GM19467 (cell line): Measurements from ENCODE around the gene CPT2.

Experiments
- ATAC-seq: cut with Tn5 transposase; IDR thresholded peaks from one replicate; pipeline ENCODE4 v1.9.1; 2021; ENCODE audit warnings: mild to moderate bottlenecking, moderate library complexity; ENCODE audit not compliant: unreplicated experiment

The CPT2 gene

GRCh38 chr1:53214376-53214940 lies 17.8 kb downstream of the CPT2 start:
- ATAC-seq, result no peak

DNA sequence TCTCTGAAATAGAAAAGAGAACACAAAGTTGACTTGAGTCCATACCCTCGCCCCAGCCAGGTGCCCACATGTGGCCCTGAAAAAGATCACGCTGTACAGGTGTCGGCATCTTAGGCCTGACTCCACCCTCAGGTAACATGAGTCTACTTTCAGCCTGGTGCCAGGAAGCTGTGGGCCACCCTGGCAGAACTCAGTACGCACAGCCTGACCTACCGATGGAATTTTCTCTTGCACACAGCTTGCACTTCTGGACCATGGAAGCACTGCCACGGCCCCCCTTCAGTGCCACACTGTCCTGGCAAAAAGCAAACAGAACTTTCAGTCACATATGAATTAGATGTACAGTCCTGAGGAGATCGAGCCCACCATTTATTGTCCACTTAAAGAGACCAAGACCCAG lies 21.6 kb downstream of the CPT2 start:
- ATAC-seq, result no peak

GRCh38 chr1:53219711-53220110 lies 23.1 kb downstream of the CPT2 start:
- no peak for ATAC-seq

GRCh38 chr1:53220171-53220961 lies 23.7 kb downstream of the CPT2 start, which contains the start of gene CZIB:
Gene CZIB, minus strand, starts transcription at chr1:53220634. Its CDS starts 59 bp downstream, at chr1:53220575.
- peak; percentile 89 for ATAC-seq

- no peak for ATAC-seq
Observed at GRCh38 chr1:53220962-53221286, 24.3 kb downstream of the CPT2 start.

- no peak for ATAC-seq
Observed at GRCh38 chr1:53237638-53238037, 41.0 kb downstream of the CPT2 start.

- ATAC-seq, result peak; percentile 96
Observed at GRCh38 chr1:53238197-53239155, 41.9 kb downstream of the CPT2 start, which contains the start of gene MAGOH. Gene MAGOH, minus strand, starts transcription at chr1:53238518. Its CDS starts 70 bp downstream, at chr1:53238448.

GRCh38 chr1:53241828-53242227 lies 45.2 kb downstream of the CPT2 start:
- no peak for ATAC-seq

GRCh38 chr1:53242381-53242780 lies 45.8 kb downstream of the CPT2 start:
- no peak for ATAC-seq

DNA sequence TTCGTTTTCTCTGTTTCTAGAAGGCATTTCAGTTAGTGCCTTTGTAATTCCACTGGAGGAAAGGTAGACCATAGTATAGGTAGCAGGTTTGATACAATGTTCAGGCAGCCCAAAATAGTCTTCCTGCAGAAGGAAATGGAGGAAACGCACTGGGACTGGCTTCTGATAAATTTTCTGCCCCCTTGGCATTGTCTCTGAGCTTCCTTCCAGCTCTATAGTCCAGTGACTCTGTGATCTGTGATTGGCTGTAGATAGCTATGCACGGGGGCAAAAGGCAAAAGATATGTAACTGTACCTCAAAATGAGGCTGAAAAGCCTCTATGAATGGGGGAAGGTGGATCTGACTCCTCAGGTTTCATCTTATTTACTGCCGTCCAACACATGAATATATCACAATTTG lies 47.5 kb downstream of the CPT2 start:
- ATAC-seq, result no peak

DNA sequence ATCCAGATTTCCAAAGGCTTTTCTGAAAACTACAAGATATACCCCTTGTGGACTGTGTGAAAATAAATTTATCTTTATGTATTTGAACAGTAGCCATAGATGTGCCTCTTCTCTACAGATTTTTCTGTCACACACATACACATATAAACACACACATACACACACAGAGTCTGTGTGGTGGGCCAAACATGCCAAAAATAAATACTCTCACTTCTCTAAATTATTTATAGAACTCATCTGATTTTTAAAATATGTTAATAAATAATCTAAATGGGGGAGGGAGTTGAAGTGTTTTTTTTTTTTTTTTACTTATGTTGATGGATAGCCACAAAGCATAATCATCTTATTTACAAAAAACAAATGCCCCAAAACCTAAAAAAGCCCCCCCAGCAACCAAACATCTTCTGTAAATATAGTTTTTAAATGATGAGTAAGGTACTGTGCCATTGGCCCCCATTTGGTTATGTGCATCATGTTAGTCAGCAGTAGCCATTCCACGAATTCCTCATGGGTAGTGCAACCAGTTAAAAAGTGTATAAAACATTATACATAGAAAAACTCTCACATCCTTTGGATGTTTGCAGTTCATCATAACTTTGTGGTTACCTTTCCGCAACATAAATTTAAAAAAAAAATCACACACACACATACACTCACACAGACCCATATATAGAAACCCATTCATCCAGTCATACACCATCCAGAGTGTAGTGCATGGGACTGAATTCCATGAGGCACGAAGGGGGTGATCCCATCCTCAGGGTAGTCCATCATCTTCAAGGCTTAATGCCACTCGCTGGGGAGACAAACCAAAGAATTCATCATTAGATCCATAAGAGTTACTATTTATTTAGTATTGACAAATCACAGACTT lies 49.9 kb downstream of the CPT2 start:
- no peak for ATAC-seq

DNA sequence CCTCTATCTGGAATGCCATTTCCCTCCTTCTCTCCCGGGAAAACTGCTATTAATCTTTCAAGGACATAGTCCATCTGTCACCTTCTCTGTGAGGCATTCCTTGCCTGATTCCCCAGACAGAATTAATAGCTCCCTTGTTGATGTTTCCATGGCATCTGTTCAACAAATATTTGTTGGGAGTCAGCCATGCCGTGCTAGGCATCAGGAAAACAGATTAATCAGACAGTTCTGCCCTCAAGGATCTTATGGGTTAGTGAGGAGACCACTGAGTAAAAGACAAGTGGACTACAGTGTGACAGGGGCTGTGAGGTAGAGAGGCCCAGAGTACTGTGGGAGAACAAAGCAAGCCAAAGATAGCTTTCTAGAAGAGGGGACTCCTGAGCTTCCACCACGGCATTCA lies 53.1 kb downstream of the CPT2 start:
- ATAC-seq, result no peak

DNA sequence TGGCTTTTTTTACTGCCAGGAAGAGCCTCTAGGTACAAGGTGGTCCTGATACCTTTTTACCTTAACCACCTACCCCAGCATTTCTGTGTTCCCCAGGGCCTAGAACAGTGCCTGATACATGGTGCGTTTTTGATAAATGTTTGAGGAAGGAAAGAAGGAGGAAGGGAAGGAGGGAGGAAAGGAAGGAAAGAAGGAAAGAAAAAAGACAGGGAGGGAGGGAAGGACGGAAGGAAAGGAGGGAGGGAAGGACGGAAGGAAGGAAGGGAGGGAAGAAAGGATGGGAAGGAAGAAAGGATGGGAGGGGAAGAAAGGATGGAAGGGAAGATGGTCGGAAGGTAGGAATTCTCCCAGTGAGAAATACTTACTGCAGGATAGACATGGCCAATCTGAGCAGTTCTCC lies 53.7 kb downstream of the CPT2 start:
- ATAC-seq, result no peak

DNA sequence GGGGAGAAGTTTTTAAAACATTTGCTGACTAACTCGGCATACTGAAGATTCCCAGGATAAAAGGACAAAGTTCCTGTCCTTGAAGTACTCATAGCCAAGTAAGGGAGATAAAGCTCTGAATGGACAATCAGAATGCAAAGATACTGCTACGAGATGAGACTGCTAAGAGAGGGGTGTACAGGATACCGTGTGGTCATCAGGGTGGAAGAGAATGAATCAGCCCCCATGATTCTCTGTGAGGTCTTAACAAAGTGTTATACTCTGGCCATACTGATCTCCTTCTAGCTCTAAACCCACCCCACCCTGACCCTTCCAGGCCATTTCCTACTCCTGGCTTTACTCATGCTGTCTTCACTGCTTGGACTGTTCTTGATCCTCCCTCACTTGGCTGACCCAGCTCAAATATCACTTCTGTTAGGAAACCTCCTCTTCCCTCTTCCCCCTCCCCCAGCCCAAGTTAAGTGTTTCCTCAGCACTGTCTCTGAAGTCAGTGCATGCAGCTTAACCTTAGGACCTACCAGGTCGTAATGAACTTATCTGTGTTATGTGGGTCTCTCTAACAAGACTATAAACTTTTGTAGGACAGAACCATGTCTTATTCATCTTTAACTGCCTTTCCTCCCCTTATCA lies 57.5 kb downstream of the CPT2 start:
- no peak for ATAC-seq

DNA sequence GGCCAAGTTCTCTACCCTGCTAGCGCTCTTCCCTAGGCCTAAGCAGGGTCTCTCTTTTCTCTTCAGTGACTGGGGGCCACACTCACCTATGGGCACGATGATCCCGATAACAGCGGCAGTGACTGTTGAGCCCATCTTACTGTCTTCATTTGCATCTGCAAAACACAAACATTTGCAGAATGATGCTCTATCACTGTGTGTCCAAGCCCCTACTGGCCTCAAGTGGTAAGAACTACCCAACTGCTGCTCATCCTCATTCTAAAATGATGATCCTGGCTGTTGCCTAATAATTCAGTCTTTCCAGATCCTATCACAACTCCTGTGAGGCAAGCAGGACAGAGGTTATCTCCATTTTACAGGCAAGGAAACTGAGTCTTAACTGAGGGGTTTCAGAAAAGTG lies 58.4 kb downstream of the CPT2 start:
- ATAC-seq, result no peak

DNA sequence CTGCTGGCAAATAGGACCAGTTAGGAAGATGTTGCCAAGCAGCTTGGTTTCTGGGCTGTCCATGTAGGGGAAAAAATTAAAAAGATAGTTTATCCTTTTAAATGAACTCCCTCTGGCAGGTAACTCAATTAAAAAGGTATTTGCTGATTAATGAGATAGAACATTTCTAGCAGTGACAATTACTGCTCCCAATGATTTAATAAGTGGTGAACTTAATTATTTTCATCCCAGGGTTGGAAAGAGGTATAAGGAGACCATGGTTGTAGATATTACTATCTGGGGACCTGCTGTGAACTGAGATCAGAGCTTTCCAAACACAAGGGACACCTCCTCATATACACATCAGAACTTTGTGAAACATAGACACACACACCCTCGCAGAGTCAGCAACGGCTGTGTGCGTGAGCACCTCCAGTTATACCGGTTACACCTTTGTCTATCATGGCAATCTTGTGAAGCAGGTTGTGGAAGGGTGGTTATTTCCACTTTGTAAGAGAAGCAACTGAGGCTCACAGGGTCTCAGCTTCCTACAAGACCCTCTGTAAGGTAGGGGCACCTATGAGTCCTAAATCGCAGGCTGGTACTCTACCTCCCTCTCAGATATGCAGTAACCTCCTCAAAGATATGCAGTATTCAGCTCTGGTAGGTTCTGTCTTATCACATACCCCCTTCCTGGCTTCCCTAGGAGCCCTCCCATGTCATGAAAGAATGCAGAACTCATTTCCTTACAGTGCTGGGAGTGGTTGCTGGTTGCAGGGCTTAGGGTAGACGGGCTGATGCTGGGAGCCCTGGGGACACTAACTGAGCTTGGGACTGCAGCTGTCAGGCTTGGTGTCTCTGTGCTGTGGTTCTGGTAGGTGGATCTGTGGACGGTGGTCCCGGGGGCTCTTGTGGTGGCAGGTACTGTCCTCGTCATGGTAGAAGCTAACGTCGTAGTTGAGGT lies 60.2 kb downstream of the CPT2 start:
- no peak for ATAC-seq

DNA sequence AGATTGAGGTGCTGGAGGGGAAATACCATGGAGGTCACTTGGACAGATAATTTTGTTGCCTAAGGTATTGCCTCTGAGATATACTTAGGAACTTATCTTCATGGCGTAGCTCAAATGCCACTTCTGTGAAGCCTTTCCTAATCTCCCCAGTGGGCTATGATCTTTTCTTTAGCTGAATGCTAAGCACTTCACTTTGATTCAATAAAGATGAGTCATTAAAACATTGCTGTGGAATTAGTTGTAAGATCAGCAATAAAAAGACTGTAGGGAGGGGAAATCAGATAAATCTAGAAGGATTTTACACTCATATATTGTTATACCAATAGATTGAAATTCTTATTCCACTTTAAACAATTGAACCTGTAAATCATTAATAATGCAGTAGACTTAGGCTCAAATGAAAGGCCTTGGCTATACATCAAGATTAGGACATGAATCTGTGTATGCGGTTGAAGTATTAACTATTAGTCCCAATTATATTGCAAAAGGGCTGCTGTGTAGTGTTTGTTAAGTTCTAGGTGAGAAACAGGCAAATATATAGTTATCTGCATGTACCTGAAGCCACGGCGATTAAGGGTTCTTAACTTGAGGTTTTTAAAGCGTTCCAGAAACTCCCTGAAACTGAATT lies 60.9 kb downstream of the CPT2 start:
- ATAC-seq, result no peak

GRCh38 chr1:53258216-53258615 lies 61.6 kb downstream of the CPT2 start:
- ATAC-seq, result no peak

- ATAC-seq, result peak; percentile 67
Observed at GRCh38 chr1:53259932-53260331, 63.3 kb downstream of the CPT2 start.
